ENCODE results near the gene MARCHF4. TPM values are rescaled to one million over a fixed set of nuclear protein-coding genes. Genes with fewer than 3 reads are reported as not detected.

Gene MARCHF4
- total RNA-seq, 1 donor from 2014 or later: 0.12 TPM

GRCh38 chr2:216346781-216347180, 25.5 kb downstream of the MARCHF4 start:
- intact Hi-C loops (cut with DNase I): no loop called here
- no peak for DNase-seq
- no peak for ATAC-seq

GRCh38 chr2:216345846-216346245, 26.4 kb downstream of the MARCHF4 start:
- H3K4me1 ChIP-seq: peaks cover 7% of the 10 kb centered on the region
- ATAC-seq: no peak
- no peak overlapping the region for H3K27ac ChIP-seq
- no peak for TF ChIP-seq CTCF (IDR thresholded peaks at IDR 0.05)
- intact Hi-C loops (cut with DNase I): no loop called here
- DNase-seq: no peak
- H3K27me3 ChIP-seq (ENCODE audit: low read depth): no peaks in the 10 kb centered on the region
- H3K9me3 ChIP-seq: no peaks in the 10 kb centered on the region
- H3K4me3 ChIP-seq: no peak overlapping the region
- no peaks in the 10 kb centered on the region for H3K36me3 ChIP-seq

More at GRCh38 chr2:216346781-216347180, 25.5 kb downstream of the MARCHF4 start:
- no peak for TF ChIP-seq CTCF (IDR thresholded peaks at IDR 0.05)
- Histone ChIP-seq H3K4me3 (no peak overlapping the region), H3K4me1 (peaks cover 4% of the 10 kb centered on the region), H3K36me3 (no peaks in the 10 kb centered on the region), H3K9me3 (no peaks in the 10 kb centered on the region), H3K27me3 (ENCODE audit: low read depth) (no peaks in the 10 kb centered on the region), H3K27ac (no peak overlapping the region)

- TF ChIP-seq CTCF (IDR thresholded peaks at IDR 0.05): no peak
- no peak overlapping the region for H3K27ac ChIP-seq
- H3K9me3 ChIP-seq: no peaks in the 10 kb centered on the region
- intact Hi-C loops (cut with DNase I): no loop called here
- H3K36me3 ChIP-seq: no peaks in the 10 kb centered on the region
- no peak for DNase-seq
- no peak overlapping the region for H3K4me3 ChIP-seq
- peaks cover 14% of the 10 kb centered on the region for H3K4me1 ChIP-seq
- H3K27me3 ChIP-seq (ENCODE audit: low read depth): no peaks in the 10 kb centered on the region
- no peak for ATAC-seq
These were observed 27.4 kb downstream of the MARCHF4 start for GRCh38 chr2:216344950-216345300.

- Histone ChIP-seq H3K27me3 (ENCODE audit: low read depth) (no peaks in the 10 kb centered on the region), H3K4me1 (peaks cover 14% of the 10 kb centered on the region), H3K9me3 (no peaks in the 10 kb centered on the region), H3K36me3 (no peaks in the 10 kb centered on the region), H3K4me3 (no peak overlapping the region), H3K27ac (no peak overlapping the region)
- intact Hi-C loops (cut with DNase I): no loop called here
- DNase-seq (no peak), ATAC-seq (no peak)
- TF ChIP-seq CTCF (IDR thresholded peaks at IDR 0.05): no peak
These were observed 27.9 kb downstream of the MARCHF4 start for GRCh38 chr2:216344206-216344949.

- Histone ChIP-seq H3K27ac (no peak overlapping the region), H3K4me3 (no peak overlapping the region), H3K9me3 (no peaks in the 10 kb centered on the region), H3K4me1 (peaks cover 10% of the 10 kb centered on the region), H3K27me3 (ENCODE audit: low read depth) (no peaks in the 10 kb centered on the region), H3K36me3 (no peaks in the 10 kb centered on the region)
- no peak for DNase-seq
- TF ChIP-seq CTCF (IDR thresholded peaks at IDR 0.05): no peak
- intact Hi-C loops (cut with DNase I): no loop called here
- ATAC-seq: no peak
These were observed 28.9 kb downstream of the MARCHF4 start for GRCh38 chr2:216343221-216343980.

Data from lower lobe of right lung (tissue), 2 donors.